ENCODE results near the gene IFI44.
A peak's percentile ranks its signal among the peaks of the same experiment; 100 is the strongest.

The IFI44 gene

DNA sequence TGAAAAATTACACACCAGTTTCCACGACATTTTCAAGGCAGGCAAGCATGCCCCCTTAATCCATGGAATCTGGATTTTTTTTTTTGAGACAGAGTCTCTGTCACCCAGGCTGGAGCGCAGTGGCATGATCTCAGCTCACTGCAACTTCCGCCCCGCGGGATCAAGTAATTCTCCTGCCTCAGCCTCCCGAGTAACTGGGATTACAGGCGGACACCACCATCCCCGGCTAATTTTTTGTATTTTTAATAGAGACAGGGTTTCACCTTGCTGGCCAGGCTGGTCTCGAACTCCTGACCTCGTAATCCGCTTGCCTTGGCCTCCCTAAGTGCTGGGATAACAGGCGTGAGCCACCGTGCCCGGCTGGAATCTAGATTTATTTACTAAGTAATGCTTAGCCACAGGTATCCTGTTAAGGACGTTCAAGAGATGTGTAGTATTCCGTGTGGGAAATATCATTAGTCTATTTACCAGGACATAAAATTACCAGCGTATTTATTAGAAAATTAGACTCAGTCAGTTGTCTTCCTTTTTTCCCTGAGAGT lies 2.5 kb downstream of the IFI44 start:
- DNase-seq: no peak

GRCh38 chr1:78658901-78659300 lies 9.3 kb downstream of the IFI44 start:
- no peak for DNase-seq

DNA sequence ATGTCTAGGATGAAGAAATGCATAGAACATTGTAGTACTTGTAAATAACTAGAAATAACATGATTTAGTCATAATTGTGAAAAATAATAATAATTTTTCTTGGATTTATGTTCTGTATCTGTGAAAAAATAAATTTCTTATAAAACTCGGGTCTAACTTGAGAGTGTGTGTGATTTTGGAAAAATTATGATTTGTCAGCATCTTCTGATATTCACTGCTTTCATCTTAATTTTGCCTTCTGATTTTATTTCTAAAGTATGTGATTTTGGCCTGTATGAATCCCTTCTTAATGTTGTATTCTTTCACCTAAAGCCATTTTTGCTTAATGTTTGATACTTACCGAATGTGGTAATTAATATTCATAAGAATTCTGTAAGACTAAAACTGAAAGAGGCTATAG lies 14.3 kb downstream of the IFI44 start:
- no peak for DNase-seq

- no peak for DNase-seq
Measured at GRCh38 chr1:78664763-78665162, 15.1 kb downstream of the IFI44 start.

- no peak for DNase-seq
Measured at GRCh38 chr1:78665809-78666208, 16.2 kb downstream of the IFI44 start.

GRCh38 chr1:78667939-78668338 lies 18.3 kb downstream of the IFI44 start:
- no peak for DNase-seq

- no peak for DNase-seq
Measured at GRCh38 chr1:78668427-78668826, 18.8 kb downstream of the IFI44 start.

DNA sequence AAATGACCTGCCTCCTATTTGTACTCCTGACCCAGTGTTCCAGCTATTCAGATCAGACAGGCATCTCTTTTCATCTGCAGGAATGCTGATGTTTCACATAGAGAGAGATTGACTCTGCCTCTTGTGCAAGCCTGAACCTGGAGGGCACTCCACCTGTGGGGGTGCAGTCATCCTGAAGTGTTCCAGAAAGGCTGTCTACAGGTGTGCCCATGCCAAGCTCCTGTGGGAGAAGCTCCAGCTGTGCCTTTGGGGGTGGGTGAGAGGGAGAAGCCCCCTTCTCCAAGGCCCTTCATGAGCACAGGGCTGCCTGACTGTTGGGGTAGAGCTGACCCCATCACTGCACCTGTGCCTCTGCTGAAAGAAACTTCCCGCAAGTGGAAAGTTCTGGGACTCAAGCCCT lies 22.8 kb downstream of the IFI44 start:
- no peak for DNase-seq

GRCh38 chr1:78673120-78673519 lies 23.5 kb downstream of the IFI44 start:
- DNase-seq: no peak

GRCh38 chr1:78676347-78676982 lies 26.8 kb downstream of the IFI44 start:
- DNase-seq: peak; percentile 69

GRCh38 chr1:78676993-78677392 lies 27.4 kb downstream of the IFI44 start:
- no peak for DNase-seq

DNA sequence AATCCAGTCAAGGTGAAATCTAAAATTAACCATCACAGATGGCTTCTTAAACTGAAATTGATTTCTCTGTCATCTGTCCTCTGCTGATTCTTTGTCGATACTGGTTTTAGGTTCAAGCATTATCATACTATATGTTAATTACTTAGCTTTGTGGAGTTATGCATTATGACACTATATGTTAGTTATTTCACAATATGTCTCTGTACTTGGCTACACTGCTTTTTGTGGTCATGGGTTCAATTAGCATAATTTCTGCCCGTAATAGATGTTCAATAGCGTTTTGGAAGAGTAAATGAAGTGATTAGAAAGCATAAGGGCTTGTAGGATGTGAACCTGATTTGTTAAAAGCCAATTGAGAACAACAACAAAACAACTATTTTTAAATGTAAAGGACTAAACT lies 28.2 kb downstream of the IFI44 start:
- no peak for DNase-seq

GRCh38 chr1:78678324-78678723 lies 28.7 kb downstream of the IFI44 start:
- DNase-seq: no peak

GRCh38 chr1:78681265-78681664 lies 31.6 kb downstream of the IFI44 start:
- no peak for DNase-seq

DNA sequence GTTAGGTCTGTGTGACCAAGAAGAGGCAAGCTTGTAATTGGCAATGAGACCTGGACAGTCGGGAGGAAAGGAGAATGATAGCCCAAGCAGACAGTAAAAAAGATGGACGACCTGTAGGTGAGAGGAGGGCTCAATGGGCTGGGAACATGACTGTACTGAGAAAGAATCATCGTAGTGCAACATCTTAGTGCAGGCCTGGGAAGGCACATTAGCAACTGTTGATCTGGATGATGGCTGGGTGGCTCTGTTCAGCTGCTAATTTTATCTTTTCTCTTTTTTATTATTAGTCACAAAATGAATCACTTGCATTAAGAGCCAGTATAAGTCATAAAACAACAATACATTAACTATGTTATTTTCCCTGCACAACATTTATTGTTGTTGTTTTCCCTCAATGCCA lies 32.9 kb downstream of the IFI44 start:
- no peak for DNase-seq

- DNase-seq: no peak
Measured at GRCh38 chr1:78683079-78683478, 33.4 kb downstream of the IFI44 start.

GRCh38 chr1:78687315-78687714 lies 37.7 kb downstream of the IFI44 start:
- no peak for DNase-seq

- no peak for DNase-seq
Measured at GRCh38 chr1:78687914-78688313, 38.3 kb downstream of the IFI44 start.

- no peak for DNase-seq
Measured at GRCh38 chr1:78688697-78689096, 39.1 kb downstream of the IFI44 start.

GRCh38 chr1:78690516-78690915 lies 40.9 kb downstream of the IFI44 start:
- no peak for DNase-seq

GRCh38 chr1:78691995-78692747 lies 42.5 kb downstream of the IFI44 start:
- no peak for DNase-seq

GRCh38 chr1:78699813-78700212 lies 50.2 kb downstream of the IFI44 start:
- DNase-seq: no peak

- no peak for DNase-seq
Measured at GRCh38 chr1:78702426-78702825, 52.8 kb downstream of the IFI44 start.

- no peak for DNase-seq
Measured at GRCh38 chr1:78703806-78704205, 54.2 kb downstream of the IFI44 start.
